IMR-90 (cell line): ENCODE data around the gene DMXL1. TPM values are rescaled to one million over a fixed set of nuclear protein-coding genes. Genes with fewer than 3 reads are reported as not detected.

Experiments used
- ATAC-seq: fragments of 200-7000 bp; cut with Tn5 transposase; 2 replicates; pipeline ENCODE4 v1.9.1; 2020; ENCODE audit warnings: low read depth, mild to moderate bottlenecking, moderate library complexity
- BruUV-seq: library from RNA; stranded (reverse); fragments of 400-500 nt; replicated peaks from 2 replicates; lab custom pipeline; 2021; lab: Mats Ljungman, UMichigan
- CTCF ChIA-PET: fragments of 300-600 bp; formaldehyde crosslinking; extraction: SDS; loops from one replicate; lab custom pipeline; 2021; ENCODE audit warnings: antibody characterized with exemption; lab: Yijun Ruan, JAX
- POLR2A ChIA-PET: fragments of 300-600 bp; sonication (Branson Sonifier 250); formaldehyde crosslinking; loops from one replicate; lab custom pipeline; 2022; ENCODE audit warnings: antibody characterized with exemption; ENCODE audit not compliant: unreplicated experiment; lab: Charles Lee
- DNase-seq: peaks from one replicate; pipeline ENCODE4 v3.0.0; 2013
- H2AFZ ChIP-seq: replicated peaks from 2 replicates; pipeline ENCODE3; 2013; ENCODE audit warnings: low read length, mild to moderate bottlenecking; ENCODE audit not compliant: poor library complexity
- H2AK5ac ChIP-seq: 2 replicates; pipeline ENCODE4 v1.6.1; 2013; ENCODE audit warnings: low read depth, low read length, inconsistent platforms
- H2AK9ac ChIP-seq: replicated peaks from 2 replicates; pipeline ENCODE3; 2013; ENCODE audit warnings: mild to moderate bottlenecking, low read depth, low read length, moderate library complexity; ENCODE audit not compliant: poor library complexity
- H2BK120ac ChIP-seq: 2 replicates; pipeline ENCODE4 v1.6.1; 2013; ENCODE audit warnings: low read depth, low read length, inconsistent platforms
- H2BK15ac ChIP-seq: 3 replicates; pipeline ENCODE4 v1.6.1; 2013; ENCODE audit warnings: low read depth, low read length, inconsistent platforms
- H2BK20ac ChIP-seq: 2 replicates; pipeline ENCODE4 v1.6.1; 2013; ENCODE audit warnings: low read depth, mild to moderate bottlenecking, inconsistent platforms, low read length, moderate library complexity
- H2BK5ac ChIP-seq: 2 replicates; pipeline ENCODE4 v1.6.1; 2013; ENCODE audit warnings: mild to moderate bottlenecking, low read depth, low read length, inconsistent platforms; ENCODE audit not compliant: poor library complexity, severe bottlenecking
- H3K14ac ChIP-seq: replicated peaks from 2 replicates; pipeline ENCODE4 v1.6.1; 2013; ENCODE audit warnings: low read depth, low read length, inconsistent platforms
- H3K18ac ChIP-seq: 2 replicates; pipeline ENCODE4 v1.6.1; 2013; ENCODE audit warnings: low read depth, low read length, control low read depth
- H3K23ac ChIP-seq: 2 replicates; pipeline ENCODE4 v1.6.1; 2013; ENCODE audit warnings: low read depth, low read length, inconsistent platforms
- H3K27ac ChIP-seq: 2 replicates; pipeline ENCODE4 v1.5.1; 2013; ENCODE audit warnings: mild to moderate bottlenecking, control low read depth, low read length; ENCODE audit not compliant: insufficient read depth
- H3K27me3 ChIP-seq: 2 replicates; pipeline ENCODE4 v1.6.1; 2013; ENCODE audit warnings: low read length; ENCODE audit not compliant: control insufficient read depth, insufficient read depth
- H3K36me3 ChIP-seq: 2 replicates; pipeline ENCODE4 v1.6.1; 2013; ENCODE audit warnings: low read length, mixed read lengths; ENCODE audit not compliant: control insufficient read depth, insufficient read depth
- H3K4ac ChIP-seq: 2 replicates; pipeline ENCODE4 v1.6.1; 2013; ENCODE audit warnings: low read depth, low read length, inconsistent platforms
- H3K4me1 ChIP-seq: 2 replicates; pipeline ENCODE4 v1.6.1; 2013; ENCODE audit warnings: low read length, mixed read lengths; ENCODE audit not compliant: control insufficient read depth, insufficient read depth
- H3K4me2 ChIP-seq: 2 replicates; pipeline ENCODE4 v1.6.1; 2013; ENCODE audit warnings: low read depth, mild to moderate bottlenecking, control low read depth, low read length, moderate library complexity
- H3K4me3 ChIP-seq: 2 replicates; pipeline ENCODE4 v1.5.1; 2013; ENCODE audit warnings: low read depth, mild to moderate bottlenecking, control low read depth, low read length, moderate library complexity; ENCODE audit not compliant: insufficient read depth
- H3K56ac ChIP-seq: 2 replicates; pipeline ENCODE4 v1.6.1; 2013; ENCODE audit warnings: low read length, inconsistent platforms; ENCODE audit not compliant: insufficient read depth; ENCODE audit errors: extremely low read depth
- H3K79me1 ChIP-seq, 2 experiments: 2 replicates each; pipeline ENCODE4 v1.6.1; 2013; ENCODE audit warnings: low read length in 2 of 2, inconsistent platforms in 1 of 2, low read depth in 1 of 2
- H3K9ac ChIP-seq: 2 replicates; pipeline ENCODE4 v1.6.1; 2013; ENCODE audit warnings: low read depth, low read length, control low read depth
- H3K9me1 ChIP-seq: 2 replicates; pipeline ENCODE4 v1.6.1; 2013; ENCODE audit warnings: low read length, inconsistent platforms; ENCODE audit not compliant: insufficient read depth
- H3K9me3 ChIP-seq: 2 replicates; pipeline ENCODE4 v1.6.1; 2013; ENCODE audit warnings: low read length; ENCODE audit not compliant: control insufficient read depth, insufficient read depth
- H4K20me1 ChIP-seq: 2 replicates; pipeline ENCODE4 v1.6.1; 2013; ENCODE audit warnings: low read length, inconsistent platforms; ENCODE audit not compliant: insufficient read depth
- H4K5ac ChIP-seq: 2 replicates; pipeline ENCODE4 v1.6.1; 2013; ENCODE audit warnings: mild to moderate bottlenecking, low read depth, low read length, control low read depth
- H4K8ac ChIP-seq, 2 experiments: 2 replicates each; pipeline ENCODE4 v1.6.1; 2013; ENCODE audit warnings: low read depth in 2 of 2, low read length in 2 of 2, control low read depth in 1 of 2, inconsistent platforms in 1 of 2
- H4K91ac ChIP-seq: 2 replicates; pipeline ENCODE4 v1.6.1; 2013; ENCODE audit warnings: low read depth, low read length, inconsistent platforms; ENCODE audit not compliant: insufficient read depth
- CEBPB ChIP-seq: IDR thresholded peaks from 2 replicates; pipeline ENCODE4 v1.6.1; 2012; ENCODE audit warnings: low read depth, low read length, improper control_type of control experiment
- FOS ChIP-seq: fragments of 150-350 bp; IDR thresholded peaks from 2 replicates; pipeline ENCODE4 v1.6.1; 2016; ENCODE audit warnings: low read depth, low read length
- NFE2L2 ChIP-seq: fragments of 150-350 bp; IDR thresholded peaks from 2 replicates; pipeline ENCODE4 v1.6.1; 2016; ENCODE audit warnings: low read depth, mild to moderate bottlenecking, low read length
- SMC3 ChIP-seq: fragments of 150-350 bp; IDR thresholded peaks from 2 replicates; pipeline ENCODE4 v1.6.1; 2016; ENCODE audit warnings: low read depth, mild to moderate bottlenecking, antibody characterized with exemption, low read length, moderate library complexity
- WGBS, 2 experiments: methylation state at CpG; one replicate each; pipeline versions ENCODE4 v1.1.5 to v1.1.7; 2013; ENCODE audit warnings: missing lambda C conversion rate in 2 of 2; ENCODE audit not compliant: insufficient read length in 1 of 2; ENCODE audit errors: extremely low coverage in 2 of 2; 5-methylcytosine and 5-hydroxymethylcytosine counted together
- dilution Hi-C: fragments of 300-500 bp; cut with HindIII; formaldehyde crosslinking; loops from one replicate; pipeline ENCODE4 v1.14.3; 2018; ENCODE audit warnings: low sequenced_read_pairs; ENCODE audit not compliant: unreplicated experiment
- in situ Hi-C: fragments of 300-500 bp; cut with MboI; formaldehyde crosslinking; loops from 3 replicates; pipeline ENCODE4 v1.14.3; 2019; ENCODE audit warnings: low sequenced_read_pairs, inconsistent platforms, mixed read lengths
- intact Hi-C: fragments of 100-400 bp; cut with micrococcal nuclease; formaldehyde crosslinking; loops from 2 replicates; pipeline ENCODE4 v1.10.0; 2022
- polyA plus RNA-seq, 3 experiments: library from polyadenylated mRNA; depleted of rRNA; stranded (reverse); fragments of >200 nt; gene quantifications; 2 replicates each; pipeline ENCODE4 v1.2.3, GENCODE V29; 2012; ENCODE audit warnings: low replicate concordance in 1 of 3
- total RNA-seq: library from RNA; depleted of rRNA; stranded (reverse); fragments of >200 nt; gene quantifications from 2 replicates; pipeline ENCODE4 v1.2.3, GENCODE V29; 2012

The DMXL1 gene
- total and polyA plus RNA-seq, 2 of the 4 experiments (the other 2 are of a cell fraction), result 8.1 to 21.5 TPM

GRCh38 chr5:119176785-119177184 is 105.9 kb downstream of the DMXL1 start:
- WGBS, 2 experiments, result no CpG with 5 or more reads among the region's 3 CpGs
- ChIA-PET CTCF (no interaction called here), POLR2A (no interaction called here)
- H3K4me2 ChIP-seq, result no peak overlapping the region
- H3K14ac ChIP-seq, result no peak overlapping the region
- BruUV-seq, result no TSS peak
- H3K56ac ChIP-seq, result no peak overlapping the region
- no peaks in the 10 kb centered on the region for H3K9me3 ChIP-seq
- no peak overlapping the region for H2BK5ac ChIP-seq
- no peak overlapping the region for H3K9ac ChIP-seq
- no peak overlapping the region for H2AK9ac ChIP-seq
- in situ Hi-C loops (no loop called here), intact Hi-C loops (no loop called here), dilution Hi-C loops (no loop called here)
- DNase-seq (no peak), ATAC-seq (no peak)
- no peak overlapping the region for H2BK120ac ChIP-seq
- no peak overlapping the region for H2AK5ac ChIP-seq
- no peak overlapping the region for H2BK15ac ChIP-seq
- no peak overlapping the region for H3K23ac ChIP-seq
- H3K4me3 ChIP-seq, result no peak overlapping the region
- H3K79me1 ChIP-seq, result no peaks in the 10 kb centered on the region; a peak in 1 of 4 replicates
- H3K4me1 ChIP-seq, result no peaks in the 10 kb centered on the region
- H2BK20ac ChIP-seq, result no peak overlapping the region
- H4K20me1 ChIP-seq, result no peaks in the 10 kb centered on the region
- no peak overlapping the region for H4K8ac ChIP-seq
- peaks cover 4% of the 10 kb centered on the region; the same call in 1 of the 2 replicates for H3K36me3 ChIP-seq
- H2AFZ ChIP-seq, result no peak overlapping the region
- peaks cover 3% of the 10 kb centered on the region; the same call in 1 of the 2 replicates for H3K9me1 ChIP-seq
- TF ChIP-seq NFE2L2, result no peak
- TF ChIP-seq FOS, result no peak
- TF ChIP-seq CEBPB, result no peak
- TF ChIP-seq SMC3, result no peak
- no peak overlapping the region for H4K91ac ChIP-seq
- no peaks in the 10 kb centered on the region for H3K27me3 ChIP-seq
- no peak overlapping the region for H4K5ac ChIP-seq
- H3K27ac ChIP-seq, result no peak overlapping the region
- no peak overlapping the region for H3K18ac ChIP-seq
- H3K4ac ChIP-seq, result no peak overlapping the region
